ENCODE results near the gene BCAR3.
"Not testable (repeated sequence)": the region's sequence is repeated elsewhere in the genome, so short reads cannot be mapped to it uniquely, and the experiment has no call there.

Gene BCAR3

GRCh38 chr1:93689521-93690223 is 8.0 kb upstream of the BCAR3 start:
- no peak for DNase-seq (ENCODE audit: low read depth)

- no peak for DNase-seq (ENCODE audit: low read depth)
These were observed 5.9 kb upstream of the BCAR3 start for GRCh38 chr1:93687542-93687941.

- no peak for DNase-seq (ENCODE audit: low read depth)
These were observed 5.0 kb upstream of the BCAR3 start for GRCh38 chr1:93686504-93687250.

GRCh38 chr1:93685918-93686317 is 4.3 kb upstream of the BCAR3 start:
- no peak for DNase-seq (ENCODE audit: low read depth)

- no peak for DNase-seq (ENCODE audit: low read depth)
These were observed 1.6 kb upstream of the BCAR3 start for GRCh38 chr1:93683234-93683633.

- DNase-seq (ENCODE audit: low read depth): no peak
These were observed 364 bp upstream of the BCAR3 start for GRCh38 chr1:93681989-93682412.

GRCh38 chr1:93680420-93681100 is 1.1 kb downstream of the BCAR3 start:
- DNase-seq (ENCODE audit: low read depth): peak; percentile 13

GRCh38 chr1:93680076-93680419 is 1.6 kb downstream of the BCAR3 start:
- DNase-seq (ENCODE audit: low read depth): no peak

GRCh38 chr1:93679546-93679945 is 2.1 kb downstream of the BCAR3 start:
- DNase-seq (ENCODE audit: low read depth): no peak

- no peak for DNase-seq (ENCODE audit: low read depth)
These were observed 2.6 kb downstream of the BCAR3 start for GRCh38 chr1:93678946-93679480.

GRCh38 chr1:93678491-93678890 is 3.1 kb downstream of the BCAR3 start:
- no peak for DNase-seq (ENCODE audit: low read depth)

GRCh38 chr1:93677729-93678128 is 3.9 kb downstream of the BCAR3 start:
- DNase-seq (ENCODE audit: low read depth): no peak

- no peak for DNase-seq (ENCODE audit: low read depth)
These were observed 5.2 kb downstream of the BCAR3 start for GRCh38 chr1:93676427-93676826.

GRCh38 chr1:93675931-93676330 is 5.7 kb downstream of the BCAR3 start:
- DNase-seq (ENCODE audit: low read depth): no peak

GRCh38 chr1:93675271-93675670 is 6.4 kb downstream of the BCAR3 start:
- DNase-seq (ENCODE audit: low read depth): no peak

GRCh38 chr1:93674071-93674470 is 7.6 kb downstream of the BCAR3 start:
- not testable (repeated sequence) for DNase-seq (ENCODE audit: low read depth)

GRCh38 chr1:93673163-93673829 is 8.3 kb downstream of the BCAR3 start:
- DNase-seq (ENCODE audit: low read depth): no peak

- DNase-seq (ENCODE audit: low read depth): no peak
These were observed 9.0 kb downstream of the BCAR3 start for GRCh38 chr1:93672477-93673162.

- no peak for DNase-seq (ENCODE audit: low read depth)
These were observed 9.6 kb downstream of the BCAR3 start for GRCh38 chr1:93672069-93672468.

- no peak for DNase-seq (ENCODE audit: low read depth)
These were observed 10.5 kb downstream of the BCAR3 start for GRCh38 chr1:93671099-93671621.

- DNase-seq (ENCODE audit: low read depth): no peak
These were observed 11.5 kb downstream of the BCAR3 start for GRCh38 chr1:93670141-93670540.
